Cardiac muscle cell (in vitro differentiated cells and primary cell): ENCODE results near the gene UQCC5. TPM values are rescaled to one million over a fixed set of nuclear protein-coding genes. Genes with fewer than 3 reads are reported as not detected.

Experiments
- DNase-seq, 2 donors: peaks; one replicate each; pipeline versions ENCODE4 v3.0.0 to v3.0.0-alpha.2; 2010 to 2017; ENCODE audit warnings: low read depth in 1 of 2, low spot score in 1 of 2
- H3K27ac ChIP-seq: fragments of 200-600 bp; sonication (generic); 2 replicates; pipeline ENCODE4 v1.5.1; 2016
- H3K27me3 ChIP-seq: fragments of 200-600 bp; sonication (generic); 2 replicates; pipeline ENCODE4 v1.6.0; 2016; ENCODE audit warnings: control low read depth
- H3K36me3 ChIP-seq: fragments of 200-600 bp; sonication (generic); 2 replicates; pipeline ENCODE4 v1.5.1; 2016; ENCODE audit warnings: control low read depth
- H3K4me1 ChIP-seq: fragments of 200-600 bp; sonication (generic); 2 replicates; pipeline ENCODE4 v1.8.1; 2017; ENCODE audit warnings: low read depth, mild to moderate bottlenecking, mixed run types
- H3K4me3 ChIP-seq: fragments of 200-600 bp; sonication (generic); 2 replicates; pipeline ENCODE4 v1.5.1; 2016; ENCODE audit warnings: mild to moderate bottlenecking
- H3K9me3 ChIP-seq: fragments of 200-600 bp; sonication (generic); 2 replicates; pipeline ENCODE4 v1.5.1; 2017; ENCODE audit warnings: low read depth, mild to moderate bottlenecking, control low read depth
- CTCF ChIP-seq: IDR thresholded peaks from 2 replicates; pipeline ENCODE4 v1.5.1; 2012; ENCODE audit warnings: low read depth, mild to moderate bottlenecking, low read length
- polyA plus RNA-seq: library from polyadenylated mRNA; unstranded; fragments of >200 nt; fragmentation: Nextera tagmentation; extraction: Ambion mirVana; gene quantifications from 2 replicates; pipeline ENCODE4 v1.2.1, GENCODE V29; 2016
- total RNA-seq: library from RNA; depleted of rRNA; stranded (reverse); fragments of >200 nt; gene quantifications from 2 replicates; pipeline ENCODE4 v1.2.3, GENCODE V29; 2016

UQCC5 gene
- total and polyA plus RNA-seq, 2 experiments from 2014 or later = 1.0 to 89.3 TPM

GRCh38 chr3:52490035-52490938, 46.1 kb upstream of the UQCC5 start:
- Histone ChIP-seq H3K4me1 (no peaks in the 10 kb centered on the region), H3K4me3 (no peak overlapping the region), H3K36me3 (peaks cover 60% of the 10 kb centered on the region), H3K9me3 (no peaks in the 10 kb centered on the region), H3K27ac (peak overlapping the region; percentile 62), H3K27me3 (no peaks in the 10 kb centered on the region)
- TF ChIP-seq CTCF = no peak
- DNase-seq = no peak

GRCh38 chr3:52490939-52491526, 45.4 kb upstream of the UQCC5 start:
- DNase-seq = peak in 1 of 2 donors; percentile 86
- no peaks in the 10 kb centered on the region for H3K27me3 ChIP-seq
- no peaks in the 10 kb centered on the region for H3K9me3 ChIP-seq
- TF ChIP-seq CTCF = no peak
- no peak overlapping the region for H3K4me3 ChIP-seq
- H3K27ac ChIP-seq = peak overlapping the region; percentile 62
- peaks cover 60% of the 10 kb centered on the region for H3K36me3 ChIP-seq
- H3K4me1 ChIP-seq = no peaks in the 10 kb centered on the region

GRCh38 chr3:52492059-52492458, 44.3 kb upstream of the UQCC5 start:
- Histone ChIP-seq H3K4me3 (no peak overlapping the region), H3K9me3 (no peaks in the 10 kb centered on the region), H3K27ac (no peak overlapping the region), H3K36me3 (peaks cover 55% of the 10 kb centered on the region), H3K27me3 (no peaks in the 10 kb centered on the region), H3K4me1 (no peaks in the 10 kb centered on the region)
- TF ChIP-seq CTCF = no peak
- no peak for DNase-seq

- H3K27ac ChIP-seq = peak overlapping the region; percentile 51
- H3K4me1 ChIP-seq = no peaks in the 10 kb centered on the region
- no peaks in the 10 kb centered on the region for H3K9me3 ChIP-seq
- H3K27me3 ChIP-seq = no peaks in the 10 kb centered on the region
- no peak for DNase-seq
- peaks cover 47% of the 10 kb centered on the region for H3K36me3 ChIP-seq
- no peak overlapping the region for H3K4me3 ChIP-seq
- no peak for TF ChIP-seq CTCF
These were observed 43.0 kb upstream of the UQCC5 start for GRCh38 chr3:52493232-52494017.

- no peak for TF ChIP-seq CTCF
- no peaks in the 10 kb centered on the region for H3K4me1 ChIP-seq
- no peaks in the 10 kb centered on the region for H3K27me3 ChIP-seq
- no peaks in the 10 kb centered on the region for H3K9me3 ChIP-seq
- peaks cover 38% of the 10 kb centered on the region for H3K36me3 ChIP-seq
- DNase-seq = no peak
- H3K27ac ChIP-seq = peak overlapping the region; percentile 55
- H3K4me3 ChIP-seq = no peak overlapping the region
These were observed 42.0 kb upstream of the UQCC5 start for GRCh38 chr3:52494445-52494844.
